Heart right ventricle (tissue), 16 donors: ENCODE data around the gene RGS7. TPM values are rescaled to one million over a fixed set of nuclear protein-coding genes. Genes with fewer than 3 reads are reported as not detected.

Experiments
- ATAC-seq, 8 donors: fragments of 200-7000 bp; cut with Tn5 transposase; one replicate each; pipeline ENCODE4 v1.9.1; 2020; ENCODE audit warnings: mild to moderate bottlenecking in 8 of 8, moderate library complexity in 8 of 8, moderate number of reproducible peaks in 1 of 8
- DNase-seq, 2 donors: peaks; one replicate each; pipeline ENCODE4 v3.0.0-alpha.2; 2020
- H3K27ac ChIP-seq, 10 donors: fragments of 200-600 bp; sonication (generic) in 2 of 10; one replicate each; pipeline versions ENCODE4 v1.5.0 to v1.8.0; 2020 to 2022; ENCODE audit warnings: mild to moderate bottlenecking in 3 of 10
- H3K27me3 ChIP-seq, 7 donors: fragments of 200-600 bp; one replicate each; pipeline ENCODE4 v1.8.0; 2021 to 2022; ENCODE audit warnings: mild to moderate bottlenecking in 2 of 7
- H3K36me3 ChIP-seq, 9 donors: fragments of 200-600 bp; sonication (generic) in 1 of 9; one replicate each; pipeline versions ENCODE4 v1.5.0 to v1.8.0; 2020 to 2022; ENCODE audit warnings: mild to moderate bottlenecking in 2 of 9
- H3K4me1 ChIP-seq, 9 donors: fragments of 200-600 bp; sonication (generic) in 1 of 9; one replicate each; pipeline versions ENCODE4 v1.5.0 to v1.8.0; 2020 to 2022; ENCODE audit warnings: mild to moderate bottlenecking in 4 of 9
- H3K4me3 ChIP-seq, 10 donors: fragments of 200-600 bp; sonication (generic) in 2 of 10; one replicate each; pipeline versions ENCODE4 v1.5.0 to v1.8.0; 2020 to 2022; ENCODE audit warnings: mild to moderate bottlenecking in 7 of 10, moderate library complexity in 2 of 10
- H3K9me3 ChIP-seq, 11 donors: fragments of 200-600 bp in 10 of 11; sonication (generic) in 2 of 11; one replicate each; pipeline versions ENCODE4 v1.5.0 to v1.8.0; 2013 to 2022; ENCODE audit warnings: mild to moderate bottlenecking in 2 of 11, control low read depth in 1 of 11, moderate library complexity in 1 of 11
- WGBS, 2 donors: extraction: QIAGEN DNeasy Blood & Tissue Kit; methylation state at CpG; one replicate each; pipeline ENCODE4 v1.1.7; 2013; ENCODE audit warnings: inconsistent platforms in 1 of 2; 5-methylcytosine and 5-hydroxymethylcytosine counted together
- intact Hi-C, 10 donors: fragments of 100-400 bp; cut with DNase I; formaldehyde crosslinking; loops; one replicate each; pipeline versions ENCODE4 v1.11.1 to v1.14.2; 2022
- polyA plus RNA-seq, 2 donors: library from polyadenylated mRNA; stranded (reverse); fragments of 200-250 nt; gene quantifications; one replicate each; pipeline ENCODE4 v1.2.3, GENCODE V29; 2013
- total RNA-seq, 10 donors: library from RNA; stranded (reverse); fragmentation: NEBNext Ultra II Directional in 3 of 10; extraction: Animal tissue kit (Norgen Biotek cat#: 25700) in 3 of 10; gene quantifications; one replicate each; pipeline versions ENCODE4 v1.2.1 to v1.2.4, GENCODE V29; 2021 to 2023
- TF ChIP-seq, protein P1 (sequence below), 9 donors: fragments of 200-600 bp; sonication (generic) in 2 of 9; IDR thresholded peaks; one replicate each; pipeline versions ENCODE4 v1.5.0 to v1.8.0; 2021 to 2022; ENCODE audit warnings: antibody characterized with exemption in 9 of 9, mild to moderate bottlenecking in 5 of 9, moderate library complexity in 1 of 9
- donor health status: Arrhythmogenic right ventricular cardiomyopathy.
- donor health status: ischemic (EF 13 %, LVEDD 7.1; RV severe dilation, severe dysfunction).
- donor health status: healthy with polysubstance abuse.
- donor health status: DM: no; HTN: yes; CAD: no.
- donor health status: DM: no; HTN: no; CAD: no.
- donor health status: ischemic (EF 25% LVEDD 6.9; RV normal size, moderate dysfunction).
- donor health status: ischemic (EF 25% LVEDD 5.7; RV mildly dilated, moderate dysfunction).
- donor health status: healthy.
- donor health status: DM: yes; HTN: yes; CAD: no.
- donor health status: Ischemic cardiomyopathy.
- donor health status: ischemic (EF 35%, LVEDD 5.7; RV mildly dilated, moderate dysfunction).
- donor health status: nonischemic (EF 11% LVEDD 7.7; RV severe dilation, severe dysfunction).
- donor health status: DM: yes; HTN: yes; CAD: no.
- donor health status: PGD.
- donor health status: ischemic (EF 29% LVEDD 5.4; RV normal size, mild dysfunction).
- donor health status: nonischemic (EF 23%, LVEDD 6.1; RV moderate dilation, normal function).

Gene RGS7
- total and polyA plus RNA-seq, 12 donors = not detected

GRCh38 chr1:240829487-240829886 lies 527.5 kb downstream of the RGS7 start:
- H3K4me3 ChIP-seq = no peak overlapping the region
- no peak overlapping the region for H3K27ac ChIP-seq
- H3K27me3 ChIP-seq = peaks cover 0 to 3% (median 0%) of the 10 kb centered on the region in 7 donors
- no peaks in the 10 kb centered on the region for H3K4me1 ChIP-seq
- intact Hi-C loops = no loop called here
- no peak for ATAC-seq
- no peaks in the 10 kb centered on the region for H3K36me3 ChIP-seq
- WGBS, 2 donors = 71 to 79% methylated on average over 3 of the region's 3 CpGs
- TF ChIP-seq, protein P1, sequence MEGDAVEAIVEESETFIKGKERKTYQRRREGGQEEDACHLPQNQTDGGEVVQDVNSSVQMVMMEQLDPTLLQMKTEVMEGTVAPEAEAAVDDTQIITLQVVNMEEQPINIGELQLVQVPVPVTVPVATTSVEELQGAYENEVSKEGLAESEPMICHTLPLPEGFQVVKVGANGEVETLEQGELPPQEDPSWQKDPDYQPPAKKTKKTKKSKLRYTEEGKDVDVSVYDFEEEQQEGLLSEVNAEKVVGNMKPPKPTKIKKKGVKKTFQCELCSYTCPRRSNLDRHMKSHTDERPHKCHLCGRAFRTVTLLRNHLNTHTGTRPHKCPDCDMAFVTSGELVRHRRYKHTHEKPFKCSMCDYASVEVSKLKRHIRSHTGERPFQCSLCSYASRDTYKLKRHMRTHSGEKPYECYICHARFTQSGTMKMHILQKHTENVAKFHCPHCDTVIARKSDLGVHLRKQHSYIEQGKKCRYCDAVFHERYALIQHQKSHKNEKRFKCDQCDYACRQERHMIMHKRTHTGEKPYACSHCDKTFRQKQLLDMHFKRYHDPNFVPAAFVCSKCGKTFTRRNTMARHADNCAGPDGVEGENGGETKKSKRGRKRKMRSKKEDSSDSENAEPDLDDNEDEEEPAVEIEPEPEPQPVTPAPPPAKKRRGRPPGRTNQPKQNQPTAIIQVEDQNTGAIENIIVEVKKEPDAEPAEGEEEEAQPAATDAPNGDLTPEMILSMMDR (IDR thresholded peaks at IDR 0.05) = no peak
- no peak for DNase-seq
- no peaks in the 10 kb centered on the region for H3K9me3 ChIP-seq

GRCh38 chr1:240827786-240828185 lies 529.2 kb downstream of the RGS7 start:
- Histone ChIP-seq H3K4me1 (no peaks in the 10 kb centered on the region), H3K27me3 (peaks cover 0 to 3% (median 0%) of the 10 kb centered on the region in 7 donors), H3K9me3 (peaks cover 0 to 9% (median 0%) of the 10 kb centered on the region in 11 donors), H3K36me3 (no peaks in the 10 kb centered on the region), H3K4me3 (no peak overlapping the region), H3K27ac (no peak overlapping the region)
- intact Hi-C loops = no loop called here
- no peak for DNase-seq
- 83 to 100% methylated on average over 1 of the region's 1 CpG for WGBS, 2 donors
- TF ChIP-seq, protein P1 (IDR thresholded peaks at IDR 0.05) = no peak
- no peak for ATAC-seq

DNA sequence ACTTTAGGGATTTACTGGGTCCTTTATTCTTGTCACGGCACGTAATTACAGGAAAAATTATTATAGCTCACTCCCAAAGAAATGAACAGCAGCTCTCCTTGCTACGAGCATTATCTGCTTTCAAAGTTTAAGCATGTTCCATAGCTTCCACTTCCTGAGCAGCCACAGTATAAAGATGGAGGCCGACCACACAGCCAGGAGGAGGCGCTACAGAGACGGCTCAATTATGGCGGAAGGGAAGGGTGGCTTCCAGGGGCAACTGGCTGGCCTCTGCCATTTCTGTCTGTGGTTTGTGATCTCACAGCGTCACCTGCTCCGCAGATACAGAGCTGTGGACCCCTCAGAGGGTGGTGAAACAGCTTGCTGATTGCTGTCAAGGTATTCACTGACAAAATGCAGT lies 532.8 kb downstream of the RGS7 start:
- Histone ChIP-seq H3K4me1 (no peaks in the 10 kb centered on the region), H3K36me3 (no peaks in the 10 kb centered on the region), H3K27ac (no peak overlapping the region), H3K4me3 (no peak overlapping the region), H3K9me3 (peaks cover 0 to 16% (median 0%) of the 10 kb centered on the region in 11 donors), H3K27me3 (peaks cover 0 to 3% (median 0%) of the 10 kb centered on the region in 7 donors)
- WGBS, 2 donors = 78 to 80% methylated on average over 9 of the region's 9 CpGs
- TF ChIP-seq, protein P1 (IDR thresholded peaks at IDR 0.05) = no peak
- DNase-seq (no peak), ATAC-seq (no peak)
- intact Hi-C loops = no loop called here

GRCh38 chr1:240823357-240823756 lies 533.6 kb downstream of the RGS7 start:
- Histone ChIP-seq H3K36me3 (no peaks in the 10 kb centered on the region), H3K9me3 (peaks cover 0 to 20% (median 0%) of the 10 kb centered on the region in 11 donors), H3K27ac (no peak overlapping the region), H3K4me1 (no peaks in the 10 kb centered on the region), H3K27me3 (peaks cover 0 to 3% (median 0%) of the 10 kb centered on the region in 7 donors), H3K4me3 (no peak overlapping the region)
- intact Hi-C loops = no loop called here
- 95 to 97% methylated on average over 31 of the region's 31 CpGs for WGBS, 2 donors
- DNase-seq (no peak), ATAC-seq (no peak)
- TF ChIP-seq, protein P1 (IDR thresholded peaks at IDR 0.05) = no peak
